Measurements from ENCODE around the gene ST8SIA4. TPM values are rescaled to one million over a fixed set of nuclear protein-coding genes. Genes with fewer than 3 reads are reported as not detected.

Gene ST8SIA4, protein sequence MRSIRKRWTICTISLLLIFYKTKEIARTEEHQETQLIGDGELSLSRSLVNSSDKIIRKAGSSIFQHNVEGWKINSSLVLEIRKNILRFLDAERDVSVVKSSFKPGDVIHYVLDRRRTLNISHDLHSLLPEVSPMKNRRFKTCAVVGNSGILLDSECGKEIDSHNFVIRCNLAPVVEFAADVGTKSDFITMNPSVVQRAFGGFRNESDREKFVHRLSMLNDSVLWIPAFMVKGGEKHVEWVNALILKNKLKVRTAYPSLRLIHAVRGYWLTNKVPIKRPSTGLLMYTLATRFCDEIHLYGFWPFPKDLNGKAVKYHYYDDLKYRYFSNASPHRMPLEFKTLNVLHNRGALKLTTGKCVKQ
- 0.35 and 0.47 TPM in 2 replicates for total RNA-seq (2021)
- percentile 22 among the genes with signal in this experiment for Bru-seq, nascent RNA
- percentile 19 among the genes with signal in this experiment for BruChase-seq, experiment 1, labeled RNA remaining after a 2-hour chase
- BruChase-seq, experiment 2, labeled RNA remaining after a 6-hour chase: percentile 14 among the genes with signal in this experiment
- long read RNA-seq, full-length matches to known transcripts: 1 of 2 reads
- long read RNA-seq, partial matches to known transcripts: 0 of 2 reads
- long read RNA-seq, other reads (novel, unspliced or antisense): 1 of 2 reads

DNA sequence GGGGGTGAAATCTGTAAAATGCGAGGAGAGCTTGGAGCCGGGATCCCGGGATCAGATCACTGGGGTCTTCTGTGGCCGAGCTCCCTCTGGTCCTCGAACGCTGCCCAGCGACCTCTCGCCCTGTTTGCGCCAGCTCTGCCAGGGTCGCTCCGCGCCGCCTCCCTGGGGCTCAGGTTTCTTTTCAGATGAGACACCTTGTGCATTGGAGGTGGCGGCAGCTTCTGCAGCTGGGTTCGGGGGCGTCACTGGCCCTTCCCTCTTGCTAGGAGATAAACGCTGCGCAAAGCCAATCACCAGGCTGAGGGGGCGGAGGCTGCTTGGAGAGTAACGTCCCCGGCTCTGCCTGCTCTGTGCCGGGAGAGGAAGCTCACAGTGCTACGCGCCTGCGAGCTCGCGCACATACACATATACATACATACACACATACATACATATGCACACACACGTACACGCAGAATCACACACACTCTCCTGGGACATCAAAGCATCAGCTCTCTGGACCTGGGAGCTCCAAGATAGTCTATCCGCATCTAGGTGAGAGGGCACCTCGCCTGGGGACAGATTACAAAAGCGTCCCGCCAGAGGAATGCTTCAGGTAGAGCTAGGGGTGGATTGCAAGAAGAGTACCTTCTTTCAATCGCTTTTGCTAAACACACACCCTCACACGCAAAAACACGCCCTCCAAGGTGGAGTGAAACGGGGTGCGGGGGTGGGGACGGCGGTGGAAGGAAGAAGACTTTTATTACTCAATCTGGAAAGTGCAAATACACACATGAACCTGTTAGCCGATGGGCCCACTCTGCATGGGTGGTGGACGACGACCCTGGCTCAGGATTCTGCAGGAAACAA is at the start of gene ST8SIA4:
TSS of gene ST8SIA4 (minus strand) at position 244 of the 849 bp plus-strand sequence. CDS start 327 bp downstream, outside the sequence.
- Histone ChIP-seq H3K4me1 (ENCODE audit: insufficient read depth, low read length, poor library complexity, severe bottlenecking) (peaks cover 15% of the 10 kb centered on the region), H3K27ac (ENCODE audit: low read depth, low read length, poor library complexity, severe bottlenecking) (no peak within 1 kb of the TSS), H3K9me3 (ENCODE audit: low read depth, low read length, poor library complexity, severe bottlenecking) (no peaks in the 10 kb centered on the region), H3K4me3 (ENCODE audit: low read depth, low read length, poor library complexity, severe bottlenecking) (peak within 1 kb of the TSS; percentile 36), H3K27me3 (replicated peaks; ENCODE audit: insufficient read depth, low read depth, low read length, poor library complexity) (peaks cover 85% of the 10 kb centered on the region), H3K36me3 (ENCODE audit: insufficient read depth, low read length, poor library complexity, severe bottlenecking) (no peaks in the 10 kb centered on the region)
- POLR2A ChIA-PET (ENCODE audit: low non-redundant PET): no interaction called here
- TF ChIP-seq EZH2 (IDR thresholded peaks at IDR 0.05; ENCODE audit: borderline replicate concordance, low read depth, low read length, poor library complexity, severe bottlenecking): no peak
- TF ChIP-seq, protein P1, sequence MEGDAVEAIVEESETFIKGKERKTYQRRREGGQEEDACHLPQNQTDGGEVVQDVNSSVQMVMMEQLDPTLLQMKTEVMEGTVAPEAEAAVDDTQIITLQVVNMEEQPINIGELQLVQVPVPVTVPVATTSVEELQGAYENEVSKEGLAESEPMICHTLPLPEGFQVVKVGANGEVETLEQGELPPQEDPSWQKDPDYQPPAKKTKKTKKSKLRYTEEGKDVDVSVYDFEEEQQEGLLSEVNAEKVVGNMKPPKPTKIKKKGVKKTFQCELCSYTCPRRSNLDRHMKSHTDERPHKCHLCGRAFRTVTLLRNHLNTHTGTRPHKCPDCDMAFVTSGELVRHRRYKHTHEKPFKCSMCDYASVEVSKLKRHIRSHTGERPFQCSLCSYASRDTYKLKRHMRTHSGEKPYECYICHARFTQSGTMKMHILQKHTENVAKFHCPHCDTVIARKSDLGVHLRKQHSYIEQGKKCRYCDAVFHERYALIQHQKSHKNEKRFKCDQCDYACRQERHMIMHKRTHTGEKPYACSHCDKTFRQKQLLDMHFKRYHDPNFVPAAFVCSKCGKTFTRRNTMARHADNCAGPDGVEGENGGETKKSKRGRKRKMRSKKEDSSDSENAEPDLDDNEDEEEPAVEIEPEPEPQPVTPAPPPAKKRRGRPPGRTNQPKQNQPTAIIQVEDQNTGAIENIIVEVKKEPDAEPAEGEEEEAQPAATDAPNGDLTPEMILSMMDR (conservative IDR thresholded peaks at IDR 0.05; ENCODE audit: low read depth, low read length): no peak
- intact Hi-C loops (cut with micrococcal nuclease; ENCODE audit: unreplicated experiment): loop anchor here (5.0 to 10.0 kb wide), 2 partner anchors 126 to 278 kb away; no protein-coding TSS in a partner anchor
- CTCF ChIA-PET: no interaction called here
- peak; percentile 71 for DNase-seq (ENCODE audit: low spot score)
- no TSS peak for BruUV-seq (replicated peaks)

DNA sequence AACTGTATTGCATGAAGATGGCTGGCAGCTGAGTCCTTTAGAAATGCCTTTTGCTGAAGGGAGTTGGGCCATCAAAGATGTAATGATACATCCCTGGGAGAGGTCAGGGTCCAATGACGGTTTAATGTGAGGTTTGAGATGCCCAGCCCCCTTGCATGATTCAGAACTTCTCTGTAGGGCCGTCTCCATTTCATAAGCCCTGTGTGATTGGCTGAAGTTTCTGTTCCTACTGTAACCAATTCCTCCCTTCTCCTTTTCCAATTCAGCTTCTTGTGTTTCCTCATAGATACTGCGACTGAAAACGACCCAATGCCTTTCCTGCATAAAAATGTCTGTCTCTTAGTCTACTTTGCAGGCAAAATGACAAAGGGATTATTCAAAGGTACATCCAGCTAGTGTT is 47.9 kb upstream of the ST8SIA4 start:
- no TSS peak for BruUV-seq (replicated peaks)
- CTCF ChIA-PET: no interaction called here
- TF ChIP-seq, protein P1 (conservative IDR thresholded peaks at IDR 0.05; ENCODE audit: low read depth, low read length): no peak
- TF ChIP-seq EZH2 (IDR thresholded peaks at IDR 0.05; ENCODE audit: borderline replicate concordance, low read depth, low read length, poor library complexity, severe bottlenecking): no peak
- H3K36me3 ChIP-seq (ENCODE audit: insufficient read depth, low read length, poor library complexity, severe bottlenecking): no peaks in the 10 kb centered on the region
- H3K27me3 ChIP-seq (replicated peaks; ENCODE audit: insufficient read depth, low read depth, low read length, poor library complexity): no peaks in the 10 kb centered on the region
- H3K9me3 ChIP-seq (ENCODE audit: low read depth, low read length, poor library complexity, severe bottlenecking): no peaks in the 10 kb centered on the region
- no peak overlapping the region for H3K27ac ChIP-seq (ENCODE audit: low read depth, low read length, poor library complexity, severe bottlenecking)
- no peaks in the 10 kb centered on the region for H3K4me1 ChIP-seq (ENCODE audit: insufficient read depth, low read length, poor library complexity, severe bottlenecking)
- DNase-seq (ENCODE audit: low spot score): no peak
- intact Hi-C loops (cut with micrococcal nuclease; ENCODE audit: unreplicated experiment): no loop called here
- H3K4me3 ChIP-seq (ENCODE audit: low read depth, low read length, poor library complexity, severe bottlenecking): no peak overlapping the region
- POLR2A ChIA-PET (ENCODE audit: low non-redundant PET): no interaction called here

DNA sequence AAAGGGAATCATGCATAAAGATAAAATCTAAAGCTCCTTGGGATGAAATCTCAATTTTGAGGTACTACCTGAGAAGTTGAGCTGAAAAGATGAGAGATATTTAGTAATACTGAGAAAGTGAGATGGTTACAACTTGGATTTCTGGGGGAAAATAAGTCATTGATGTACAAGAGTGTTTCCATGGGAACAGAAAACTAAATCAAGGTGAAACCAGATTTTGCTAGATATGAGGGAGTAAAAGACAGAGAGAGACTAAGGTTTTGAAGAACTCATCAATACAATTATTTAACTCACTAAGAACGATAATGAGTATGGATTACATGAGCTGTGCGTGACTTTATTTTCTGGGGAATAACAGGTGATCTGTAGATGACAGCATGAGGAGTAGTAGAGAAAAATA is 10.2 kb upstream of the ST8SIA4 start:
- ChIA-PET CTCF (no interaction called here), POLR2A (ENCODE audit: low non-redundant PET) (no interaction called here)
- TF ChIP-seq, protein P1 (conservative IDR thresholded peaks at IDR 0.05; ENCODE audit: low read depth, low read length): no peak
- TF ChIP-seq EZH2 (IDR thresholded peaks at IDR 0.05; ENCODE audit: borderline replicate concordance, low read depth, low read length, poor library complexity, severe bottlenecking): no peak
- no peak for DNase-seq (ENCODE audit: low spot score)
- Histone ChIP-seq H3K4me3 (ENCODE audit: low read depth, low read length, poor library complexity, severe bottlenecking) (no peak overlapping the region), H3K27ac (ENCODE audit: low read depth, low read length, poor library complexity, severe bottlenecking) (no peak overlapping the region), H3K9me3 (ENCODE audit: low read depth, low read length, poor library complexity, severe bottlenecking) (no peaks in the 10 kb centered on the region), H3K36me3 (ENCODE audit: insufficient read depth, low read length, poor library complexity, severe bottlenecking) (no peaks in the 10 kb centered on the region), H3K4me1 (ENCODE audit: insufficient read depth, low read length, poor library complexity, severe bottlenecking) (no peaks in the 10 kb centered on the region), H3K27me3 (replicated peaks; ENCODE audit: insufficient read depth, low read depth, low read length, poor library complexity) (no peaks in the 10 kb centered on the region)
- intact Hi-C loops (cut with micrococcal nuclease; ENCODE audit: unreplicated experiment): no loop called here
- BruUV-seq (replicated peaks): no TSS peak

All from A673 (cell line).